Activated T-helper 1 cell treated with anti-CD3 and anti-CD28 coated beads, Interleukin-2, amount 50 U/mL, for 16 hours (primary cell): Measurements from ENCODE around the gene KIF9.
"Not testable (repeated sequence)": the region's sequence is repeated elsewhere in the genome, so short reads cannot be mapped to it uniquely, and the experiment has no call there.

Experiments
- DNase-seq, 2 donors: peaks; one replicate each; pipeline ENCODE4 v3.0.0-alpha.2; 2020; ENCODE audit warnings: low read depth in 1 of 2, low spot score in 1 of 2

Gene KIF9

GRCh38 chr3:47194994-47195393 is 87.6 kb downstream of the KIF9 start:
- no peak for DNase-seq

- DNase-seq, result no peak
Observed at GRCh38 chr3:47193871-47194859, 88.4 kb downstream of the KIF9 start.

DNA sequence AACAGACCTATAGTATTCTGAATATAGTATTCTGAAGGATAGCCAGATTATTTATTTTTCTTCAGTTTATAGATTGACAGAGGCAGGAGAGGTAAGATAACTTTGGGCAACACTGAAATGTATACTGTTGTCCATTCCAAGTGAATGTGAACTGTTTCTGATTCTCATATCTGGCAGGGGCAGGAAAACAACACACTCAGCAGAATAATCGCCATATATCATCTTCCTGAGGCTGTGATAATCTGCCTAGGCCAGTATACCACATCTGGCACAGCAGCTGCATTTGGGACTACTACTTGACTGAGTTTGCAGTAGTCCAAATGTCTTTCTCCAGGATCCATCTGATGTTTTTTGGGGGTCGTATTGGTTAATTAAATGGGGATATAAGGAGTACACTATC is 96.3 kb downstream of the KIF9 start:
- DNase-seq, result no peak

- DNase-seq, result not testable (repeated sequence)
Observed at GRCh38 chr3:47181685-47182084, 100.9 kb downstream of the KIF9 start.

- DNase-seq, result not testable (repeated sequence)
Observed at GRCh38 chr3:47180011-47180410, 102.6 kb downstream of the KIF9 start.
